Brain microvascular endothelial cell (primary cell): ENCODE measurements around the gene TIE1.
A peak's percentile ranks its signal among the peaks of the same experiment; 100 is the strongest.

Experiments used
- DNase-seq: peaks from one replicate; pipeline ENCODE4 v3.0.0-alpha.2; 2020
- H3K27ac ChIP-seq: fragments of 250-450 bp; sonication (Bioruptor Pico); 2 replicates; pipeline ENCODE4 v1.5.1; 2020; ENCODE audit warnings: mild to moderate bottlenecking, moderate library complexity
- H3K27me3 ChIP-seq: fragments of 250-450 bp; sonication (Bioruptor Pico); replicated peaks from 2 replicates; pipeline ENCODE4 v1.5.1; 2020; ENCODE audit warnings: mild to moderate bottlenecking
- H3K36me3 ChIP-seq: fragments of 250-450 bp; sonication (Bioruptor Pico); replicated peaks from 2 replicates; pipeline ENCODE4 v1.5.1; 2020; ENCODE audit warnings: mild to moderate bottlenecking
- H3K4me3 ChIP-seq: 2 replicates; pipeline ENCODE4 v1.5.1; 2011; ENCODE audit warnings: low read depth, mild to moderate bottlenecking, control low read depth, low read length, moderate library complexity
- CTCF ChIP-seq: IDR thresholded peaks from 2 replicates; pipeline ENCODE4 v1.5.1; 2011; ENCODE audit warnings: low read depth, mild to moderate bottlenecking, moderate library complexity, low read length, control low read depth, inconsistent platforms; ENCODE audit errors: missing control alignments
- in situ Hi-C: cut with HindIII; loops from 2 replicates; pipeline ENCODE4 v1.10.0; 2017; ENCODE audit warnings: low sequenced_read_pairs, low pct_ligation_motif_present

The TIE1 gene

GRCh38 chr1:43325381-43325780 is 24.6 kb downstream of the TIE1 start:
- H3K27ac ChIP-seq = no peak overlapping the region
- no peaks in the 10 kb centered on the region for H3K27me3 ChIP-seq
- no peak overlapping the region for H3K4me3 ChIP-seq
- in situ Hi-C loops = no loop called here
- TF ChIP-seq CTCF = no peak
- no peak for DNase-seq
- H3K36me3 ChIP-seq = no peaks in the 10 kb centered on the region

DNA sequence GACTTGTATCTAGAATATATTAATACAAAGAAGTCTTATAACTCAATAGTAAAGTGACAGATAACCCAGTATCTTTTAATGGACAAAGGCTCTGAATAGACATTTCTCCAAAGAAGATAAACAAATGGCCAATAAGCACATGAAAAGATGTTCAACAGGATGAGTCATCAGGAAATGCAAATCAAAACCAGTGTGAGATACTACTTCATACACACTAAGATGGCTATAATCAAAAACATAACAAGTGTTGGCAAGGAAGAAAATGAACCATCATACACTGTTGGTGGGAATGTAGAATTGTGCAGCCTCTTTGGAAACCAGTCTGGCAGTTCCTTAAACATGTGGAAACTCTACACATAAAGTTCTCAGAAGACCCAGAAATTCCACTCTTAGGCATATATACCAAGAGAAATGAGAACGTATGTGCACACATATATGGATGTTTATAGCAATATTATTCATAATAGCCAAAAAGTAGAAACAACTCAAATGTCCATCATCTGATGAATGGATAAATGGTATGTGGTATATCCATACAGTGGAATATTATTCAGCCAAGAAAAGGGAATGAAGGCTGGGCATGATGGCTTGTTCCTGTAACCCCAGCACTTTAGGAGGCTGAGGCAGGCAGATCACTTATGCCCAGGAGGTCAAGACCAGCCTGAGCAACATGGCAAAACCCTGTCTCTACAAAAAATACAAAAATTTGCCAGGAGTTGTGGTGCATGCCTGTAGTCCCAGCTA is 26.9 kb downstream of the TIE1 start:
- H3K27me3 ChIP-seq = no peaks in the 10 kb centered on the region
- H3K36me3 ChIP-seq = no peaks in the 10 kb centered on the region
- in situ Hi-C loops = no loop called here
- no peak overlapping the region for H3K4me3 ChIP-seq
- no peak for DNase-seq
- H3K27ac ChIP-seq = no peak overlapping the region
- no peak for TF ChIP-seq CTCF

- Histone ChIP-seq H3K36me3 (no peaks in the 10 kb centered on the region), H3K27ac (peak overlapping the region; percentile 2), H3K27me3 (no peaks in the 10 kb centered on the region), H3K4me3 (no peak overlapping the region)
- in situ Hi-C loops = no loop called here
- peak; percentile 89 for DNase-seq
- TF ChIP-seq CTCF = no peak
These were observed 29.4 kb downstream of the TIE1 start for GRCh38 chr1:43329995-43330751.

DNA sequence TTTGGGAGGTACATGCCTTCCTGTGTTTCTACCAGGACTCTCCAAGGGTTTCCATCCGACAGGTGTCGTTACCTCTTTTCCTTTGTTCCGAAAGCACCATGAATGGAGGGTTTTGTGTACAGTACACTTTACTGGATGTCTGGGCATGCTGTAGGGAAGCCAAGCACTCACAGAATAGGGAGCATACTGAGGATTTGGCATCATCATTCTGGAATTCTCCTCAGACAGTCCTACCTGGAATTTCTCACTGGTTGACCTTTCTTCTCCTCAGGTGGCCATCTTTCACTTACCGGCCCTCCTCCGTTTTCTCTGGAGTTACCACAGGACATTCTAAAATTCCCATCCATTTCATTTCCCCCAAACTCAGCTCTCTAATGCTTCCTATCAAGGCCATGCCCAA is 30.9 kb downstream of the TIE1 start:
- Histone ChIP-seq H3K27me3 (no peaks in the 10 kb centered on the region), H3K4me3 (no peak overlapping the region), H3K27ac (no peak overlapping the region), H3K36me3 (no peaks in the 10 kb centered on the region)
- TF ChIP-seq CTCF = no peak
- in situ Hi-C loops = no loop called here
- no peak for DNase-seq

DNA sequence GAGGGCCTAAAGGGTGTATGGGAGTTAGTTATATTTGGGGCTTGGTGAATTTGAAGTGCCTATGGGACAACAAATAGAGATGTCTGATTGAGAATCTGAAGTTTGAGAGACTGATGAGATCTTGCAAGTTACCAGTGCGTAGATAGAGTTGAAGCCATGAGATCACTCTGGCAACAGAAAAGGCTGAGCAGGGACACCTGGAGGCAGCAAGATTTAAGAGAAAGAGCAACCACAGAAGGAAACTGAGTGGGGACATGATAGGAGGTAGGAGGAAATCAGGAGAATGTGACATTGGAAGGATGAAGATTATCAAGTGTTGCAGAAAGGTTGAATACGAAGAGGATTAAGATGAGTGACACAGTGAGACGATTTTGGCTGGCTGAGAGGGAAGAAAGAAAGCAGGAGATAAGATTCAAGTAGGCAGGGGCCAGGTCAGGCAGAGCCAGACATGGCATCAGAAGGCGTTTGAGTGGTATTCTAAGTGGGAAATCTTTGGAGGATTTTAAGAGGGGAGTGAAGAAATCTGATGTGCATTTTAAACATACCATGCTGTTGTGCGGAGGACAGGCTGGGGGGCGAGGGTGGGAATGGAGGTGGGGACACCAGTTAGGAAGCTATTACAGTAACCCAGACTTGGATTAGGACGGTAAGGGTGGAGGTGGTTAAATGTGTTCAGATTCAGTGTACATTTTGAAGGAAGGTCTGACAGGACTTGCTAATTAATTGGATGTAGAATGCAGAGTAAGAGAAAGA is 33.8 kb downstream of the TIE1 start:
- in situ Hi-C loops = no loop called here
- Histone ChIP-seq H3K27ac (no peak overlapping the region), H3K4me3 (no peak overlapping the region), H3K27me3 (no peaks in the 10 kb centered on the region), H3K36me3 (no peaks in the 10 kb centered on the region)
- DNase-seq = no peak
- no peak for TF ChIP-seq CTCF
